Measurements from ENCODE around the gene ADGRF4.

The ADGRF4 gene

DNA sequence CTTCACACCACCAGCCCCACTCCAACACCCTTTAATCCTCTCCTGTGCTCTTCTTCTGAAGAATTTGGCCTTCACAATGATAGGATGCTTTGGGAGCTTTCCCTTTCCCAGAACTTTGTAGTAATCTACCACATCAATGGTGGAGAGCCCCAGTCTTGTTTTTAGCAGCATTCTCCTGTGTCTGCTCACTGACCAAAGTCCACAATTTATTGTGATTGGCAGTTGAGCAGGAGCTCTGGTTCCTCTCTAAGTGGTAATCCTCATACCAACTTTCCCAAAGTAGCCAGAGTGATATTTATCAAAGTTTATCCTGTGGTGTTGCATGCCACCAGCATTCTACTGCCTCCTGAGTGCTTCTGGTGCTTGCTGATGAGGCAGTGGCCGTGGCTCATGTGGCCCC is 54.4 kb downstream of the ADGRF4 start:
- TF ChIP-seq TAF1 (IDR thresholded peaks at IDR 0.05; ENCODE audit: borderline replicate concordance, insufficient read depth, low read length), result no peak
- TF ChIP-seq, protein P1, sequence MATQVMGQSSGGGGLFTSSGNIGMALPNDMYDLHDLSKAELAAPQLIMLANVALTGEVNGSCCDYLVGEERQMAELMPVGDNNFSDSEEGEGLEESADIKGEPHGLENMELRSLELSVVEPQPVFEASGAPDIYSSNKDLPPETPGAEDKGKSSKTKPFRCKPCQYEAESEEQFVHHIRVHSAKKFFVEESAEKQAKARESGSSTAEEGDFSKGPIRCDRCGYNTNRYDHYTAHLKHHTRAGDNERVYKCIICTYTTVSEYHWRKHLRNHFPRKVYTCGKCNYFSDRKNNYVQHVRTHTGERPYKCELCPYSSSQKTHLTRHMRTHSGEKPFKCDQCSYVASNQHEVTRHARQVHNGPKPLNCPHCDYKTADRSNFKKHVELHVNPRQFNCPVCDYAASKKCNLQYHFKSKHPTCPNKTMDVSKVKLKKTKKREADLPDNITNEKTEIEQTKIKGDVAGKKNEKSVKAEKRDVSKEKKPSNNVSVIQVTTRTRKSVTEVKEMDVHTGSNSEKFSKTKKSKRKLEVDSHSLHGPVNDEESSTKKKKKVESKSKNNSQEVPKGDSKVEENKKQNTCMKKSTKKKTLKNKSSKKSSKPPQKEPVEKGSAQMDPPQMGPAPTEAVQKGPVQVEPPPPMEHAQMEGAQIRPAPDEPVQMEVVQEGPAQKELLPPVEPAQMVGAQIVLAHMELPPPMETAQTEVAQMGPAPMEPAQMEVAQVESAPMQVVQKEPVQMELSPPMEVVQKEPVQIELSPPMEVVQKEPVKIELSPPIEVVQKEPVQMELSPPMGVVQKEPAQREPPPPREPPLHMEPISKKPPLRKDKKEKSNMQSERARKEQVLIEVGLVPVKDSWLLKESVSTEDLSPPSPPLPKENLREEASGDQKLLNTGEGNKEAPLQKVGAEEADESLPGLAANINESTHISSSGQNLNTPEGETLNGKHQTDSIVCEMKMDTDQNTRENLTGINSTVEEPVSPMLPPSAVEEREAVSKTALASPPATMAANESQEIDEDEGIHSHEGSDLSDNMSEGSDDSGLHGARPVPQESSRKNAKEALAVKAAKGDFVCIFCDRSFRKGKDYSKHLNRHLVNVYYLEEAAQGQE (IDR thresholded peaks at IDR 0.05; ENCODE audit: insufficient read depth in 1 of 2, low read depth in 2 of 2, low read length in 2 of 2), result no peak
- no peak for TF ChIP-seq SIN3A (IDR thresholded peaks at IDR 0.05; ENCODE audit: borderline replicate concordance, insufficient read depth, low read length)
- TF ChIP-seq FOXP2 (optimal IDR thresholded peaks at IDR 0.05; ENCODE audit: borderline replicate concordance, extremely low read depth, extremely low read length, insufficient read depth), result no peak
- no peak for TF ChIP-seq POLR2AphosphoS5 (IDR thresholded peaks at IDR 0.05; ENCODE audit: low read depth, low read length)

DNA sequence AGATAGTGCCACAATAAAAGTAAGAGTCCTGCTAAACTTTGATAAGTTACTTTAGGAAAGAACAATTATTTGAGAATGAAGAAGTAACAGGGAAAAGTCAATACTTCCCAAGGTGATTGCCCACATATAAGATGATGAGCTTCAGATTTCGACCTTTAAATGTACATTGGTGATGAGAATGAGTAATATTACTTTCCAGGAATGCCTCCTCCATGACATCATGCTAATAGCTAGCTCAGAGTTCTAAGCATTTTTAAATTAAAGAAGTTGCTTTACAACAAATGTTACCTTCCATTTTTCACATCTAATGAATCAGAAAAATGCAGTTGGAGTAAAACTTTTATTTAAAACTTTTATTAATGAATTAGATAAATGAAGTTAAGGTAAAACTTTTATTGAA is 61.0 kb downstream of the ADGRF4 start:
- TF ChIP-seq, protein P1 (IDR thresholded peaks at IDR 0.05; ENCODE audit: insufficient read depth in 1 of 2, low read depth in 2 of 2, low read length in 2 of 2), result no peak
- no peak for TF ChIP-seq FOXP2 (optimal IDR thresholded peaks at IDR 0.05; ENCODE audit: borderline replicate concordance, extremely low read depth, extremely low read length, insufficient read depth)
- TF ChIP-seq POLR2AphosphoS5 (IDR thresholded peaks at IDR 0.05; ENCODE audit: low read depth, low read length), result no peak
- TF ChIP-seq TAF1 (IDR thresholded peaks at IDR 0.05; ENCODE audit: borderline replicate concordance, insufficient read depth, low read length), result no peak
- TF ChIP-seq SIN3A (IDR thresholded peaks at IDR 0.05; ENCODE audit: borderline replicate concordance, insufficient read depth, low read length), result no peak

DNA sequence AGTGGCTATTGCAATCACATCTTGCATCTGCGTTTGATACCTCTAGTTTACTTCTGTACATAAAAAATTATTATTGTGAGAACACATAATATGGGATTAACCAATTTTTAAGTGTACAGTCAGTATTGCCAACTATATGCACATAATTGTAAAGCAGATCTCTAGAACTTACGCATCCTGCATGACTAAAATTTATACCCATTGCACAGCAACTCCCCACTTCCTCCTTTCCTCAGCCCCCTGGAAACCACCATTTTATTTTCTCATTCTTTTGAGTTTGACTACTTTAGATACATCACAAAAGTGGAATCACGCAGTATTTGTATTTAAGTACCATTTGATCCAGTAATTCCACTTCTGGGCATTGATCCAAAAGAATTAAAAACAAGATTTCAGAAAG is 64.1 kb downstream of the ADGRF4 start:
- TF ChIP-seq, protein P1 (IDR thresholded peaks at IDR 0.05; ENCODE audit: insufficient read depth in 1 of 2, low read depth in 2 of 2, low read length in 2 of 2), result no peak
- TF ChIP-seq TAF1 (IDR thresholded peaks at IDR 0.05; ENCODE audit: borderline replicate concordance, insufficient read depth, low read length) (no peak), POLR2AphosphoS5 (IDR thresholded peaks at IDR 0.05; ENCODE audit: low read depth, low read length) (no peak), SIN3A (IDR thresholded peaks at IDR 0.05; ENCODE audit: borderline replicate concordance, insufficient read depth, low read length) (no peak), FOXP2 (optimal IDR thresholded peaks at IDR 0.05; ENCODE audit: borderline replicate concordance, extremely low read depth, extremely low read length, insufficient read depth) (no peak)

DNA sequence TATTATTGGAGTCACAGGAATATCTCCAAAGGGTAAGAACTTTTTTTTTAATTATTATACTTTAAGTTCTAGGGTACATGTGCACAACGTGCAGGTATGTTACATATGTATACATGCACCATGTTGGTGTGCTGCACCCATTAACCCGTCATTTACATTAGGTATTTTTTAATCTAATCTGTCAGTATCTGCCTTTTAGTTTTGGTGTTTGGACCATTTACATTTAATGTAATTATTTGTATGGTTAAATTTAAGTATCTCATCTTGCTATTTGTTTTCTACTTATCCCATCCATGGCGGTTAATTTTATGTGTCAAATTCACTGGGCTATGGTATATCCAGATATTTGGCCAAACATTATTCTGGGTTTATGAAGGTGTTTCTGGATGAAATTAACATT is 68.1 kb downstream of the ADGRF4 start:
- TF ChIP-seq SIN3A (IDR thresholded peaks at IDR 0.05; ENCODE audit: borderline replicate concordance, insufficient read depth, low read length) (no peak), FOXP2 (optimal IDR thresholded peaks at IDR 0.05; ENCODE audit: borderline replicate concordance, extremely low read depth, extremely low read length, insufficient read depth) (no peak), TAF1 (IDR thresholded peaks at IDR 0.05; ENCODE audit: borderline replicate concordance, insufficient read depth, low read length) (no peak), POLR2AphosphoS5 (IDR thresholded peaks at IDR 0.05; ENCODE audit: low read depth, low read length) (no peak)
- TF ChIP-seq, protein P1 (IDR thresholded peaks at IDR 0.05; ENCODE audit: insufficient read depth in 1 of 2, low read depth in 2 of 2, low read length in 2 of 2), result no peak

DNA sequence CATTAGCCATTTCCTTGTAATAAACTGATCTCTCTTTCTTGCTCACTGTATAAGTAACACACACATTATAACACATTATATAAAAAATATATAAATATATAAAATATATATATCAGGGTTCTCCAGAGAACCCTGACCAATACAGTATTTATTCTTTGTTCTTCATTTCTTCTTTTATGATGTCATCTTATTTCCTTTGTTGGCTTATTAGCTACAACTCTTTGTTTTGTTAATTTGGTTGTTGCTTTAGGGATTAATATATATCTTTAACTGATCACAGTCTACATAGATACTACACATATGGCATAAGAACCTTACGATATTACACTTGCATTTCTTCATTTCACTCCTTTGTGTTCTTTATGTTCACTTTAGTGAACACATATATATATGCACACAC is 68.7 kb downstream of the ADGRF4 start:
- TF ChIP-seq TAF1 (IDR thresholded peaks at IDR 0.05; ENCODE audit: borderline replicate concordance, insufficient read depth, low read length) (no peak), FOXP2 (optimal IDR thresholded peaks at IDR 0.05; ENCODE audit: borderline replicate concordance, extremely low read depth, extremely low read length, insufficient read depth) (no peak), POLR2AphosphoS5 (IDR thresholded peaks at IDR 0.05; ENCODE audit: low read depth, low read length) (no peak), SIN3A (IDR thresholded peaks at IDR 0.05; ENCODE audit: borderline replicate concordance, insufficient read depth, low read length) (no peak)
- TF ChIP-seq, protein P1 (IDR thresholded peaks at IDR 0.05; ENCODE audit: insufficient read depth in 1 of 2, low read depth in 2 of 2, low read length in 2 of 2), result no peak
